Measurements from ENCODE around the gene PTPRB. TPM values are rescaled to one million over a fixed set of nuclear protein-coding genes. Genes with fewer than 3 reads are reported as not detected.

The PTPRB gene
- total and polyA plus RNA-seq, 2 of the 4 experiments (the other 2 are of a cell fraction), result 4.1 to 6.5 TPM

DNA sequence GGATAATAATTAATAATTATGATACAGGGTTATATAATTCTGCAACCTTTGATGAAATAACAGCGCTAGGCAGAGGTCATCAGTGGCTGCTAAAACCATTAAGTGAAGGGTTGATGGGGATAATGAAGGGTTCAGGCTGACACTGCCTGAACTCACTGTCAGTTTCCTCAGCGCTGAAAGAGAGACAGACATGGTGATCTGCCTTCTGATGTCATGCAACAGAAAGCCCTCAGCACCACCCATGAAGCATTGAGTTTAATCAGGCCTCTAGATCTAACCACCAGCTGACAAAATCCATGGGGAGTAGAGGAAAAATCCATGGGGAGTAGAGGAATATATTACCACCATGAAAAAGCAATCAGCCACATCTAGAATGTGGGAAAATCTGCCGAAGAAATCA is 107.6 kb downstream of the PTPRB start:
- Histone ChIP-seq H3K4ac (ENCODE audit: low read depth, low read length) (no peak overlapping the region), H2BK20ac (ENCODE audit: low read depth, low read length) (no peak overlapping the region), H2AFZ (replicated peaks; ENCODE audit: low read length, poor library complexity) (no peak overlapping the region), H3K79me1 (ENCODE audit: low read depth in 1 of 2, low read length in 2 of 2) (no peaks in the 10 kb centered on the region), H4K20me1 (ENCODE audit: insufficient read depth, low read length) (no peaks in the 10 kb centered on the region), H3K4me1 (ENCODE audit: control insufficient read depth, insufficient read depth, low read length) (no peaks in the 10 kb centered on the region), H3K27ac (ENCODE audit: insufficient read depth, low read length) (no peak overlapping the region), H4K8ac (ENCODE audit: low read depth in 2 of 2, low read length in 2 of 2) (no peak overlapping the region), H2BK120ac (ENCODE audit: low read depth, low read length) (no peak overlapping the region), H3K4me2 (ENCODE audit: low read depth, low read length) (no peak overlapping the region), H3K18ac (ENCODE audit: low read depth, low read length) (no peak overlapping the region), H3K56ac (ENCODE audit: extremely low read depth, insufficient read depth, low read length) (no peak overlapping the region), H2AK9ac (replicated peaks; ENCODE audit: low read depth, low read length, poor library complexity) (no peak overlapping the region), H3K36me3 (ENCODE audit: control insufficient read depth, insufficient read depth, low read length) (no peaks in the 10 kb centered on the region), H3K23ac (ENCODE audit: low read depth, low read length) (no peak overlapping the region), H4K5ac (ENCODE audit: low read depth, low read length) (no peak overlapping the region), H3K9me1 (ENCODE audit: insufficient read depth, low read length) (no peaks in the 10 kb centered on the region), H2BK5ac (ENCODE audit: low read depth, low read length, poor library complexity, severe bottlenecking) (no peak overlapping the region), H2BK15ac (ENCODE audit: low read depth, low read length) (no peak overlapping the region), H3K4me3 (ENCODE audit: insufficient read depth, low read depth, low read length) (no peak overlapping the region), H3K9me3 (ENCODE audit: control insufficient read depth, insufficient read depth, low read length) (no peaks in the 10 kb centered on the region), H4K91ac (ENCODE audit: insufficient read depth, low read depth, low read length) (no peak overlapping the region), H3K14ac (replicated peaks; ENCODE audit: low read depth, low read length) (no peak overlapping the region), H3K27me3 (ENCODE audit: control insufficient read depth, insufficient read depth, low read length) (no peaks in the 10 kb centered on the region), H3K9ac (ENCODE audit: low read depth, low read length) (no peak overlapping the region), H2AK5ac (ENCODE audit: low read depth, low read length) (no peak overlapping the region)
- dilution Hi-C loops (cut with HindIII; ENCODE audit: low sequenced_read_pairs, unreplicated experiment) (no loop called here), intact Hi-C loops (cut with micrococcal nuclease) (no loop called here), in situ Hi-C loops (cut with MboI; ENCODE audit: low sequenced_read_pairs) (no loop called here)
- ChIA-PET CTCF (no interaction called here), POLR2A (ENCODE audit: unreplicated experiment) (no interaction called here)
- TF ChIP-seq NFE2L2 (IDR thresholded peaks at IDR 0.05; ENCODE audit: low read depth, low read length) (no peak), RAD21 (IDR thresholded peaks at IDR 0.05; ENCODE audit: low read length) (no peak), CHD1 (IDR thresholded peaks at IDR 0.05; ENCODE audit: low read depth, low read length) (no peak), FOS (IDR thresholded peaks at IDR 0.05; ENCODE audit: low read depth, low read length) (no peak), POLR2A (IDR thresholded peaks at IDR 0.05; ENCODE audit: low read depth, low read length) (no peak), RCOR1 (IDR thresholded peaks at IDR 0.05; ENCODE audit: insufficient replicate concordance, low read length) (no peak), MAZ (IDR thresholded peaks at IDR 0.05; ENCODE audit: borderline replicate concordance, low read depth, low read length) (no peak), MAFK (IDR thresholded peaks at IDR 0.05; ENCODE audit: low read depth, low read length) (no peak)
- no peak for ATAC-seq (ENCODE audit: low read depth)
- BruUV-seq (replicated peaks), result no TSS peak
- no peak for DNase-seq
- WGBS, 2 experiments (ENCODE audit: extremely low coverage in 2 of 2, insufficient read length in 1 of 2), result no CpG with 5 or more reads among the region's 3 CpGs
